Measurements from ENCODE around the gene FKBP8. TPM values are rescaled to one million over a fixed set of nuclear protein-coding genes. Genes with fewer than 3 reads are reported as not detected.

Gene FKBP8
- total and polyA plus RNA-seq, 2 of the 4 experiments (the other 2 are of a cell fraction), result 153 to 289 TPM

DNA sequence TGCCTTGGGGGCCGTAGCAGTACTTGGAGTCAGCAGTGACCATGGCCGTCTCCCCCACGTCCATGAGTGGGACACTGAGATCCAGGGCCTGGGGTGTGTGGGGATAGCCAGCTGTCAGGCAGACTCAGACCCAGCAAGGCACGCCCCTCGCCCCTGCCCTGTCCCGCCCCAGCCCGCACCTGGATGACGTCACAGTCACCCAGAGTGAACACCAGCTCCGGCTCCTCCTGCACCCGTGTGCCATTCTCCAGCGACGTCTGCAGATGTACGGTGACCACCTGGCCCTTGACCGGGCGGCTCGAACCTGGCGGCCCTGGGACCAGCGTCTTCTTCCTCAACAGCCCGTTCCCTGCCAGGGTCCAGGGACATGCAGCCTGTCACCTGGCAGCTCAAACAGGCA is 4.0 kb downstream of the FKBP8 start:
- no peak overlapping the region for H2BK120ac ChIP-seq (ENCODE audit: low read depth, low read length)
- H2BK5ac ChIP-seq (ENCODE audit: low read depth, low read length, poor library complexity, severe bottlenecking), result no peak overlapping the region
- no peak overlapping the region for H3K14ac ChIP-seq (replicated peaks; ENCODE audit: low read depth, low read length)
- H3K23ac ChIP-seq (ENCODE audit: low read depth, low read length), result no peak overlapping the region
- no peak overlapping the region for H4K8ac ChIP-seq (ENCODE audit: low read depth in 2 of 2, low read length in 2 of 2)
- H2AK9ac ChIP-seq (replicated peaks; ENCODE audit: low read depth, low read length, poor library complexity), result no peak overlapping the region
- H3K4me3 ChIP-seq (ENCODE audit: insufficient read depth, low read depth, low read length), result no peak overlapping the region
- no peak for DNase-seq
- no peak overlapping the region for H3K4ac ChIP-seq (ENCODE audit: low read depth, low read length)
- peaks cover 20 to 44% of the 10 kb centered on the region in 2 experiments for H3K79me1 ChIP-seq (ENCODE audit: low read depth in 1 of 2, low read length in 2 of 2)
- H2AK5ac ChIP-seq (ENCODE audit: low read depth, low read length), result no peak overlapping the region
- no peak overlapping the region for H2AFZ ChIP-seq (replicated peaks; ENCODE audit: low read length, poor library complexity)
- CTCF ChIA-PET, result no interaction called here
- H3K36me3 ChIP-seq (ENCODE audit: control insufficient read depth, insufficient read depth, low read length), result peaks cover 51% of the 10 kb centered on the region
- no peak overlapping the region for H3K56ac ChIP-seq (ENCODE audit: extremely low read depth, insufficient read depth, low read length)
- POLR2A ChIA-PET (ENCODE audit: unreplicated experiment), result interaction anchor here (0.6 kb wide), 1 partner anchor 179 kb away, joined by 3 read pairs; no protein-coding TSS in a partner anchor
- no peak overlapping the region for H2BK20ac ChIP-seq (ENCODE audit: low read depth, low read length)
- H3K27ac ChIP-seq (ENCODE audit: insufficient read depth, low read length), result no peak overlapping the region
- H3K9me3 ChIP-seq (ENCODE audit: control insufficient read depth, insufficient read depth, low read length), result no peaks in the 10 kb centered on the region
- H4K91ac ChIP-seq (ENCODE audit: insufficient read depth, low read depth, low read length), result no peak overlapping the region
- H4K20me1 ChIP-seq (ENCODE audit: insufficient read depth, low read length), result no peaks in the 10 kb centered on the region
- no peak for TF ChIP-seq RCOR1 (IDR thresholded peaks at IDR 0.05; ENCODE audit: insufficient replicate concordance, low read length)
- no peak for TF ChIP-seq FOS (IDR thresholded peaks at IDR 0.05; ENCODE audit: low read depth, low read length)
- no peak for TF ChIP-seq BHLHE40 (IDR thresholded peaks at IDR 0.05; ENCODE audit: low read depth, low read length)
- TF ChIP-seq RFX5 (IDR thresholded peaks at IDR 0.05; ENCODE audit: low read depth, low read length), result no peak
- TF ChIP-seq, protein P1, sequence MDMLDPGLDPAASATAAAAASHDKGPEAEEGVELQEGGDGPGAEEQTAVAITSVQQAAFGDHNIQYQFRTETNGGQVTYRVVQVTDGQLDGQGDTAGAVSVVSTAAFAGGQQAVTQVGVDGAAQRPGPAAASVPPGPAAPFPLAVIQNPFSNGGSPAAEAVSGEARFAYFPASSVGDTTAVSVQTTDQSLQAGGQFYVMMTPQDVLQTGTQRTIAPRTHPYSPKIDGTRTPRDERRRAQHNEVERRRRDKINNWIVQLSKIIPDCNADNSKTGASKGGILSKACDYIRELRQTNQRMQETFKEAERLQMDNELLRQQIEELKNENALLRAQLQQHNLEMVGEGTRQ (IDR thresholded peaks at IDR 0.05; ENCODE audit: low read depth, low read length), result no peak
- TF ChIP-seq, protein P2, sequence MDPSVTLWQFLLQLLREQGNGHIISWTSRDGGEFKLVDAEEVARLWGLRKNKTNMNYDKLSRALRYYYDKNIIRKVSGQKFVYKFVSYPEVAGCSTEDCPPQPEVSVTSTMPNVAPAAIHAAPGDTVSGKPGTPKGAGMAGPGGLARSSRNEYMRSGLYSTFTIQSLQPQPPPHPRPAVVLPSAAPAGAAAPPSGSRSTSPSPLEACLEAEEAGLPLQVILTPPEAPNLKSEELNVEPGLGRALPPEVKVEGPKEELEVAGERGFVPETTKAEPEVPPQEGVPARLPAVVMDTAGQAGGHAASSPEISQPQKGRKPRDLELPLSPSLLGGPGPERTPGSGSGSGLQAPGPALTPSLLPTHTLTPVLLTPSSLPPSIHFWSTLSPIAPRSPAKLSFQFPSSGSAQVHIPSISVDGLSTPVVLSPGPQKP (IDR thresholded peaks at IDR 0.05; ENCODE audit: borderline replicate concordance, low read depth, low read length), result no peak
- no peak for TF ChIP-seq SMC3 (IDR thresholded peaks at IDR 0.05; ENCODE audit: low read depth, low read length)
- no peak for TF ChIP-seq CHD1 (IDR thresholded peaks at IDR 0.05; ENCODE audit: low read depth, low read length)
- TF ChIP-seq NFE2L2 (IDR thresholded peaks at IDR 0.05; ENCODE audit: low read depth, low read length), result no peak
- no peak for TF ChIP-seq CEBPB (IDR thresholded peaks at IDR 0.05; ENCODE audit: low read depth, low read length)
- TF ChIP-seq, protein P3, sequence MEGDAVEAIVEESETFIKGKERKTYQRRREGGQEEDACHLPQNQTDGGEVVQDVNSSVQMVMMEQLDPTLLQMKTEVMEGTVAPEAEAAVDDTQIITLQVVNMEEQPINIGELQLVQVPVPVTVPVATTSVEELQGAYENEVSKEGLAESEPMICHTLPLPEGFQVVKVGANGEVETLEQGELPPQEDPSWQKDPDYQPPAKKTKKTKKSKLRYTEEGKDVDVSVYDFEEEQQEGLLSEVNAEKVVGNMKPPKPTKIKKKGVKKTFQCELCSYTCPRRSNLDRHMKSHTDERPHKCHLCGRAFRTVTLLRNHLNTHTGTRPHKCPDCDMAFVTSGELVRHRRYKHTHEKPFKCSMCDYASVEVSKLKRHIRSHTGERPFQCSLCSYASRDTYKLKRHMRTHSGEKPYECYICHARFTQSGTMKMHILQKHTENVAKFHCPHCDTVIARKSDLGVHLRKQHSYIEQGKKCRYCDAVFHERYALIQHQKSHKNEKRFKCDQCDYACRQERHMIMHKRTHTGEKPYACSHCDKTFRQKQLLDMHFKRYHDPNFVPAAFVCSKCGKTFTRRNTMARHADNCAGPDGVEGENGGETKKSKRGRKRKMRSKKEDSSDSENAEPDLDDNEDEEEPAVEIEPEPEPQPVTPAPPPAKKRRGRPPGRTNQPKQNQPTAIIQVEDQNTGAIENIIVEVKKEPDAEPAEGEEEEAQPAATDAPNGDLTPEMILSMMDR (conservative IDR thresholded peaks at IDR 0.05; ENCODE audit: low read depth, low read length), result no peak
- no peak for TF ChIP-seq RAD21 (IDR thresholded peaks at IDR 0.05; ENCODE audit: low read length)
- no peak for TF ChIP-seq MAZ (IDR thresholded peaks at IDR 0.05; ENCODE audit: borderline replicate concordance, low read depth, low read length)
- TF ChIP-seq MXI1 (IDR thresholded peaks at IDR 0.05; ENCODE audit: borderline replicate concordance, low read depth, low read length), result no peak
- no TSS peak for BruUV-seq (replicated peaks)
- H3K18ac ChIP-seq (ENCODE audit: low read depth, low read length), result no peak overlapping the region
- no peak overlapping the region for H3K4me2 ChIP-seq (ENCODE audit: low read depth, low read length)
- no peak for ATAC-seq (ENCODE audit: low read depth)
- dilution Hi-C loops (cut with HindIII; ENCODE audit: low sequenced_read_pairs, unreplicated experiment), result no loop called here
- H4K5ac ChIP-seq (ENCODE audit: low read depth, low read length), result no peak overlapping the region
- intact Hi-C loops (cut with micrococcal nuclease), result no loop called here
- H3K9me1 ChIP-seq (ENCODE audit: insufficient read depth, low read length), result peaks cover 13% of the 10 kb centered on the region
- no peak overlapping the region for H2BK15ac ChIP-seq (ENCODE audit: low read depth, low read length)
- 98% methylated on average over 15 of the region's 19 CpGs; no CpG with 5 or more reads in 1 of the 2 experiments for whole genome bisulfite sequencing, 2 experiments (ENCODE audit: extremely low coverage in 2 of 2, insufficient read length in 1 of 2)
- no peaks in the 10 kb centered on the region for H3K27me3 ChIP-seq (ENCODE audit: control insufficient read depth, insufficient read depth, low read length)
- in situ Hi-C loops (cut with MboI; ENCODE audit: low sequenced_read_pairs), result no loop called here
- no peak overlapping the region for H3K9ac ChIP-seq (ENCODE audit: low read depth, low read length)
- H3K4me1 ChIP-seq (ENCODE audit: control insufficient read depth, insufficient read depth, low read length), result peaks cover 7% of the 10 kb centered on the region

Measured in IMR-90 (cell line).